SK-N-SH (cell line): ENCODE data around the gene RAD51B. TPM values are rescaled to one million over a fixed set of nuclear protein-coding genes. Genes with fewer than 3 reads are reported as not detected.

ENCODE experiments used
- CTCF ChIA-PET: fragments of 300-600, 350-600 bp; formaldehyde crosslinking; extraction: SDS; loops from one replicate; lab custom pipeline; 2021; lab: Yijun Ruan, JAX
- POLR2A ChIA-PET: fragments of 350-600 bp; sonication (Branson Sonifier 250); formaldehyde crosslinking; extraction: SDS; loops from one replicate; lab custom pipeline; 2020; ENCODE audit warnings: antibody characterized with exemption, inconsistent platforms; lab: Yijun Ruan, JAX
- DNase-seq: peaks from one replicate; pipeline ENCODE4 v3.0.0; 2012
- H2AFZ ChIP-seq: fragments of 200-600 bp; sonication (generic); 2 replicates; pipeline ENCODE4 v1.8.1; 2016; ENCODE audit warnings: antibody characterized with exemption, mild to moderate bottlenecking, low read depth
- H3F3A ChIP-seq: fragments of 200-600 bp; sonication (generic); replicated peaks from 2 replicates; pipeline ENCODE3; 2016; ENCODE audit warnings: antibody characterized with exemption, mild to moderate bottlenecking; ENCODE audit not compliant: insufficient read depth
- H3K27ac ChIP-seq, 2 experiments: fragments of 200-500 bp in 1 of 2; fragments of 200-600 bp in 1 of 2; sonication (Bioruptor generic) in 1 of 2; sonication (generic), shearing (Covaris generic) in 1 of 2; 2 replicates each; pipeline versions ENCODE4 v1.5.1 to v1.6.1; 2014 to 2016; ENCODE audit warnings: low read depth in 2 of 2, inconsistent platforms in 1 of 2, low read length in 1 of 2, mild to moderate bottlenecking in 1 of 2, mixed read lengths in 1 of 2
- H3K27me3 ChIP-seq: fragments of 200-600 bp; sonication (generic), shearing (Covaris generic); 2 replicates; pipeline ENCODE4 v1.6.1; 2016; ENCODE audit warnings: mixed run types; ENCODE audit not compliant: insufficient read depth
- H3K36me3 ChIP-seq, 2 experiments: fragments of 200-500 bp in 1 of 2; fragments of 200-600 bp in 1 of 2; sonication (Bioruptor generic) in 1 of 2; sonication (generic) in 1 of 2; replicated peaks in 1 of 2; 2 replicates each; pipeline versions ENCODE3 to v1.5.1; 2014 to 2016; ENCODE audit warnings: low read length in 1 of 2, mild to moderate bottlenecking in 1 of 2; ENCODE audit not compliant: insufficient read depth in 2 of 2, control insufficient read depth in 1 of 2
- H3K4me1 ChIP-seq, 2 experiments: fragments of 200-500 bp in 1 of 2; fragments of 200-600 bp in 1 of 2; sonication (Bioruptor generic) in 1 of 2; sonication (generic), shearing (Covaris generic) in 1 of 2; 2 replicates each; pipeline versions ENCODE4 v1.5.1 to v1.6.1; 2014 to 2016; ENCODE audit warnings: low read depth in 1 of 2, low read length in 1 of 2, mixed run types in 1 of 2; ENCODE audit not compliant: insufficient read depth in 2 of 2, control insufficient read depth in 1 of 2
- H3K4me2 ChIP-seq: fragments of 200-600 bp; sonication (generic), shearing (Covaris generic); 2 replicates; pipeline ENCODE4 v1.6.1; 2017; ENCODE audit warnings: mixed run types
- H3K4me3 ChIP-seq, 2 experiments: fragments of 200-500 bp in 1 of 2; fragments of 200-600 bp in 1 of 2; sonication (Bioruptor generic) in 1 of 2; sonication (generic), shearing (Covaris generic) in 1 of 2; 2 replicates each; pipeline versions ENCODE4 v1.5.1 to v1.8.1; 2014 to 2016; ENCODE audit warnings: low read depth in 2 of 2, inconsistent platforms in 1 of 2, low read length in 1 of 2, mild to moderate bottlenecking in 1 of 2, mixed read lengths in 1 of 2, moderate library complexity in 1 of 2
- H3K79me2 ChIP-seq: fragments of 200-600 bp; sonication (generic); 2 replicates; pipeline ENCODE4 v1.8.1; 2017; ENCODE audit warnings: mild to moderate bottlenecking; ENCODE audit not compliant: insufficient read depth
- H3K9ac ChIP-seq: fragments of 200-600 bp; sonication (generic); 2 replicates; pipeline ENCODE4 v1.6.1; 2017; ENCODE audit warnings: mixed run types
- H3K9me2 ChIP-seq: fragments of 200-600 bp; sonication (generic); 2 replicates; pipeline ENCODE4 v1.6.1; 2017; ENCODE audit warnings: mixed run types
- H3K9me3 ChIP-seq: fragments of 200-600 bp; sonication (generic); 2 replicates; pipeline ENCODE4 v1.6.1; 2017; ENCODE audit warnings: mixed run types, mild to moderate bottlenecking, moderate library complexity
- H4K20me1 ChIP-seq: fragments of 200-600 bp; sonication (generic); 2 replicates; pipeline ENCODE4 v1.6.1; 2017; ENCODE audit warnings: mild to moderate bottlenecking, mixed run types; ENCODE audit not compliant: insufficient read depth
- CTCF ChIP-seq: fragments of 200-600 bp; sonication (generic); IDR thresholded peaks from 2 replicates; pipeline ENCODE4 v1.6.1; 2017; ENCODE audit warnings: antibody characterized with exemption, mild to moderate bottlenecking, moderate library complexity
- ELF1 ChIP-seq: IDR thresholded peaks from 2 replicates; pipeline ENCODE4 v1.4.0; 2012
- MAX ChIP-seq: IDR thresholded peaks from 2 replicates; pipeline ENCODE4 v1.4.0; 2012; ENCODE audit warnings: low read depth
- MXI1 ChIP-seq: IDR thresholded peaks from 2 replicates; pipeline ENCODE4 v1.6.1; 2012; ENCODE audit warnings: mild to moderate bottlenecking, low read depth, low read length, improper control_type of control experiment
- NFIC ChIP-seq: IDR thresholded peaks from 2 replicates; pipeline ENCODE4 v1.4.0; 2012; ENCODE audit warnings: borderline replicate concordance
- PBX3 ChIP-seq: IDR thresholded peaks from 2 replicates; pipeline ENCODE4; 2012
- POLR2AphosphoS5 ChIP-seq: IDR thresholded peaks from 2 replicates; pipeline ENCODE4 v1.6.1; 2012; ENCODE audit warnings: low read depth, low read length
- RAD21 ChIP-seq: IDR thresholded peaks from 2 replicates; pipeline ENCODE4 v1.6.1; 2012; ENCODE audit warnings: mild to moderate bottlenecking, low read length
- REST ChIP-seq: IDR thresholded peaks from 2 replicates; pipeline ENCODE4 v1.6.1; 2012; ENCODE audit warnings: mild to moderate bottlenecking, low read depth, low read length, moderate library complexity
- SIN3A ChIP-seq: IDR thresholded peaks from 2 replicates; pipeline ENCODE4 v1.6.1; 2012; ENCODE audit warnings: low read depth, mild to moderate bottlenecking, low read length, moderate library complexity, borderline replicate concordance
- TAF1 ChIP-seq: IDR thresholded peaks from 2 replicates; pipeline ENCODE4 v1.6.1; 2012; ENCODE audit warnings: low read depth, mild to moderate bottlenecking, low read length, moderate library complexity, borderline replicate concordance
- USF1 ChIP-seq: IDR thresholded peaks from 2 replicates; pipeline ENCODE4 v1.4.0; 2012; ENCODE audit warnings: low read depth, borderline replicate concordance
- USF2 ChIP-seq: fragments of 150-350 bp; IDR thresholded peaks from 2 replicates; pipeline ENCODE4 v1.6.1; 2017; ENCODE audit warnings: antibody characterized with exemption, low read length, low read depth, borderline replicate concordance
- ZBTB33 ChIP-seq: IDR thresholded peaks from 2 replicates; pipeline ENCODE4 v1.4.0; 2012; ENCODE audit warnings: low read depth, borderline replicate concordance
- WGBS: methylation state at CpG from one replicate; pipeline ENCODE4 v1.1.6; 2017; ENCODE audit warnings: low lambda C conversion rate; 5-methylcytosine and 5-hydroxymethylcytosine counted together
- polyA plus RNA-seq, 3 experiments: library from polyadenylated mRNA; depleted of rRNA; stranded (reverse); fragments of >200 nt; gene quantifications; 2 replicates each; pipeline ENCODE4 v1.2.3, GENCODE V29; 2012

RAD51B gene
- polyA plus RNA-seq, 1 of the 3 experiments (the other 2 are of a cell fraction): 6.0 TPM

- DNase-seq: no peak
- H3K4me2 ChIP-seq: no peak overlapping the region
- no peaks in the 10 kb centered on the region for H3K27me3 ChIP-seq
- H3K27ac ChIP-seq: peak overlapping the region; percentile 64 to 94; a peak in 2 of 4 replicates
- no peak overlapping the region for H2AFZ ChIP-seq
- 100% methylated on average over 1 of the region's 1 CpG for WGBS
- H3K9ac ChIP-seq: no peak overlapping the region
- H3F3A ChIP-seq: peaks cover 17% of the 10 kb centered on the region
- H3K9me3 ChIP-seq: no peaks in the 10 kb centered on the region
- TF ChIP-seq REST (no peak), SIN3A (no peak), POLR2AphosphoS5 (no peak), MAX (no peak), TAF1 (no peak), USF1 (no peak), ZBTB33 (no peak), USF2 (no peak), RAD21 (no peak), PBX3 (no peak), CTCF (no peak), NFIC (no peak), ELF1 (no peak), MXI1 (no peak)
- H3K4me1 ChIP-seq: peaks cover 0 to 20% of the 10 kb centered on the region in 2 experiments; a peak in 3 of 4 replicates
- H4K20me1 ChIP-seq: no peaks in the 10 kb centered on the region
- ChIA-PET CTCF (no interaction called here), POLR2A (no interaction called here)
- no peaks in the 10 kb centered on the region for H3K79me2 ChIP-seq
- no peak overlapping the region for H3K4me3 ChIP-seq
- H3K9me2 ChIP-seq: no peaks in the 10 kb centered on the region
- H3K36me3 ChIP-seq: no peaks in the 10 kb centered on the region
These were observed 389.2 kb downstream of the RAD51B start for GRCh38 chr14:68208626-68209317.
